T1000 (cell line): Measurements from ENCODE around the gene WWP2.

Experiments
- DNase-seq: peaks from one replicate; lab custom pipeline; 2025; ENCODE audit warnings: mixed read lengths; lab: John Stamatoyannopoulos, UW

WWP2 gene

DNA sequence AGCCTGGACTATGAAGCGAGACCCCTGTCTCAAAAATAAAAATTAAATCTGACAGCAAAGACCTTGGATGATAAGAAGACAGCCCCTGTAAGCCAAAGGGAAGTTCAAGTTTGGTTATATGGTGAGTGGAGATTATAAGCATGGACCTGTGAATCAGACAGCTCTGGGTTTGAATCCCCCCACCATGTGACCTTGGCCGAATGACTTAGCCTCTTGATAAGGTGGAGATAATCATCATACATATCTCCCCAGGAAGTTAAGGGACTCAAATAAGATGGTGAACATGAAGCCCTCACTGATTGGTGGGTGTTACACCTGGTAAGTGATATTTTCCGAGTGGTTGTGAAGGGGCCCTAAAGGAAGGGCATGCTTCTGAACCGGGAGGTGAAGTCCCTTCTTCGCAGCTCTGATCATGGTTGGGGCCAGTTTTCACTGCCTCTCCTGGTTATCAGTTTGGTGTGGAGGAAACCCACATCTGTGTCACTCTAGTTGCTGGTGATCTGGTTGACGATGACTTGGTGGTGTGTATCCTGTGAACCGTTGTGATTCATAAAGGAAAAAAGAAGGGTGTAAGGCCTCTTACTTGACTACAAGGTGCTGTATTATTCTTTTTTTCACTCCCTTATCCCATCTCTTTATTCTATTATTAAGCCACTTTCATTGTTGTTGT is 127.3 kb downstream of the WWP2 start:
- DNase-seq = no peak

DNA sequence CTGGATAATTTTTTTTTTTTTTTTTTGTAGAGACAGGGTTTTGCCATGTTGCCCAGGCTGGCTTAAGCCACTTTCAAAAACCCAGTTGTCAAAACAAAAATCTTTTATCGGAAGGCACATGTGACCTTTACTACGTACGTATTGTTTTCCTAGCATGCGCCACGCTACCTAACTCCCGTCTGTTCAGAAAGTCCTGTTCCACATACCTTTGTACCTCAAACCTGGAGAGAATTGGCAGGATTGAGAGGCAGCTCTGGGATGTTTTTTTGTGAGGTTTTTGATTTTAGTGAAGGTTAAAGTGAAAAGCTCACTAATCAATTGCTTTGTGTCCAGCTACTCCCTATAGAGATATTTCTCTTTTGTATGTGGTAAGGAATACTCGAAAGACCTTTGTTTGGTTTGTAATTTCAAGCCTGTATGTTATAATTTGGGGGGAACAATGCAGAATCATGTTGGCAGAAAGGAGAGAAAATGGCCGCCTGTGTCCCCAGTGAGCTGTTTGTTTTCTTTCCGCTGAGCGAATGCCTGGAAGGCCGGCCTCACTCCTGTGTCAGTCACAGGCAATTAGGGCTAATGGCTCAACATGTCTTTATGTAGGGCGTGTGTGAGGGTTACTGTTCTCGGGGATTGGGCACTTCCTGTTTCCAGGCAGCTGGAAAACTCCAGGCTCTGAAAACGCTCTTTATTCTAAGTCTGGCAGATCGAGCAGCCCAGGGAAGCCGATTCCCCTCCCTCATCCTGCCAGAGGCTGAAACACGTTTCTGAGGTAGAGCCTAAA is 128.2 kb downstream of the WWP2 start:
- DNase-seq = no peak

DNA sequence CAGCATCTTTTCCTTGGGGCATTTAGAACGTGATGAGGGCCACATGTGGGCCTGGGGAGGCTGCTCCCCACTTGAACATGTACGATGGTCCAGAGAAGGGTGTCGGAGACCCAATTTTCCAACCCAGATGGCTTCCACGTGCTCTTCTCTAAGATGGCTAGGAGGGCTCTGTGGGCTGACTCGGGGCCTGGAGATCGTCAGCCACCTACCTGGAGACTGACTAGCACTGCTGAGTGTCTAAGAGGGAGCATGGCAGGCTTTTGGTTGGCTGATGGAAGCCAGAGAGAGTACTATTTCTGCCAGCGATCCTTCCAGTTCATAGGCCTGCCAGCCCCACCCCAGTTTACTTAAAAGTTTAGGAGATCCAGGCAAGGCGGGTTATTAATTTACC is 128.8 kb downstream of the WWP2 start:
- no peak for DNase-seq

DNA sequence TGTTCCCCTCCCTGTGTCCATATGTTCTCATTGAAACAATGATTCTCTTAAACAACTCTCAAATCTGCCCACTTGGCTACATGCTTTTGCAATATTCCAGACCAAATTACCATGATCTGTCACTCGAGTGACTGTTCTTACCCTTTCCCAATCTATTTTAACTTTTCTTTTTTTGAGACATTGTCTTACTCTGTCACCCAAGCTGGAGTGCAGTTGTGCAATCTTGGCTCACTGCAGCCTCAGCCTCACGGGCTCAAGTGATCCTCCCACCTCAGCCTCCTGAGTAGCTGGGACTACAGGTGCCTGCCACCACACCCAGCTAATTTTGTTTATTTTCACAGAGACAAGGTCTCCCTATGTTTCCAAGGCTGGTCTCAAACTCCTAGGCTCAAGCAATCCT is 130.2 kb downstream of the WWP2 start:
- no peak for DNase-seq

DNA sequence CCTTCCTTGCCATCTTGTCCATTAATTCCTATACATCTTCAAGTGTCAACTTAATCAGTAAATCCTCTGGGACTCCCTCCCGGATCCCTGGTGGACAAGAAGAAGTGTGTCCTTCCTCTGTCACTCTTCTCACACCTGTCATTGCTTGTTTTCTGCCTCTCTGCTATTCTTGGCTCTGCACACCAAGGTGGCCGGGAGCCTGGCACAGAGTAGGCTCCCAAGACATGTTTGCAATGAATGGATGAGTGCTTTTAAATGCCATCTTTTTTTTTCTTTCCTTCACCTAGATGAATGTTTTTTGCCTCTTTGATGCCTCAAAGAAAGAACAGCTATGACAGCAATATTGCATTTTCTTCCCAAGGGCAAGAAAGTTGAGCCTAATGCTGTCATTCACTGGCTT is 131.0 kb downstream of the WWP2 start:
- no peak for DNase-seq

DNA sequence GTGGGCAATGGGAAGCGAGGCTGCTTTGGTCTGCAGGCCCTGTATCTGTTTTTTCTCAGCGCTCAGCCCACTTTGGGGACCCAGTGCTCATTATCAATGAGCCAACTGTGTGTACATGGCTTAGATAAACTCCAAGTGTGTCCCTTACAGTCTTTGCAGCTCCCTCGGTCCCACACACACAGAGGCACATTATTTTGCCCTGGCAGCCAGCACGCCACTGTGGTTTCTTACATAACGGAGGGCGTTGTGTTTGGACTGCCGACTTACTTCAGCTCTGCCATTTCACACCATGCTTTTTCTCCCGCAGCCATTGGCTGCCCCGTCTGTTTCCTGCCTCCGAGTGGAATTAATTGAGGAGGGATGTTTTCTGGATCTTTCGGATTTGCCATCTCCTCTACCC is 132.5 kb downstream of the WWP2 start:
- no peak for DNase-seq

DNA sequence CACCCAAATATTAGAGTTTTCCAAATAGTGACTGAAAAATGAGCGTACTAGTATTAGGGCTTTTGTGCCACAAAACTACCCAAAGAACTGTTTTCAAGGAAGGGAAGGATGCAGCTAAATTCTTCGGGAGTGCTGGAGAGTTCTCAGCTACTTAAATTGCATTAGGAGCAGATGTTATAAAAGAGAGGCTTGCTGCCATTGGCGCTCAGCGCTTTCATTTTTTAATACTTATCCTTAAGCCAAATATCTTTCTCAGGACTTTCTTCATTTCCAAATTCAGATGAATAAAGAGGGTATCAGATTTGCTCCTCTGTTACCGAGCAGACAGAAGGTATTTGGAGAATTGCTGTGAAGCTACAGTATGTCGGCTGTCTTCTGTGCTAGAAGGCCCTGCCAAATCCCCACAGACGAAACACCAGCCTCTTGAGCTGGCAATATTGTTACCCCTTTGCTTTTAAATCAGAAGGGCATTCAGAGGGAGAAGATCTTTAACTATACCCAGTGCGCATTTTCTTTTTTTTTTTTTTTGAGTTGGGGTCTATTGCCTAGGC is 141.8 kb downstream of the WWP2 start:
- no peak for DNase-seq

DNA sequence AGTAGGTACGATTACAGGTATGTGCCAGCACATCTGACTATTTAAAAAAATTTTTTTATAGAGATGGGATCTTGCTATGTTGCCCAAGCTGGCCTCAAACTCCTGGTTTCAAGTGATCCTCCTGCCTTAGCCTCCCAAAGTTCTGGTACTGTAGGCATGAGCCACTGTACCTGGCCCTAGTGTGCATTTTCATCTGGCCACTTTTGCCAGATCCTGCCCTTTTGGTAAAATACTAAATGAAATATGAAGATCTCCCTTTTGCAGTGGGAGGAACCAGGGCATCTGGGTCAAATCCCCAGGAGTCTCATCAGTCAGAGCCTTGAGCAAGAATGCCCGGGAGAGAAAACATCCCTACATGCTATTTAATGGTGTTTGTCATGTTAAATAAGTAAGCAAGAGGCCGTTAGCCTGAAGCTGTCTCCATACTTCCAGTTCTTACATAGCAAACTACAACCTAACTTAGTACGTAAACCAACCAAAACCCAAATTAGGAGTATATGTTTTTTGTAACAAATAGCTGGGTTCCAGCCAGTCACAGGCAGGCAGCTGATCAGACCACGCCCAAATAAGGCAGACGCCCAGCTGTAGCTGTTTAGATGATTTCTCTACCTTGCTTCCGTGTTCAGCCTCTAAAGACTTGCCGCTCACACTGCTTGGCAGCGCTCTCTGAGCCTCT is 142.5 kb downstream of the WWP2 start:
- no peak for DNase-seq

DNA sequence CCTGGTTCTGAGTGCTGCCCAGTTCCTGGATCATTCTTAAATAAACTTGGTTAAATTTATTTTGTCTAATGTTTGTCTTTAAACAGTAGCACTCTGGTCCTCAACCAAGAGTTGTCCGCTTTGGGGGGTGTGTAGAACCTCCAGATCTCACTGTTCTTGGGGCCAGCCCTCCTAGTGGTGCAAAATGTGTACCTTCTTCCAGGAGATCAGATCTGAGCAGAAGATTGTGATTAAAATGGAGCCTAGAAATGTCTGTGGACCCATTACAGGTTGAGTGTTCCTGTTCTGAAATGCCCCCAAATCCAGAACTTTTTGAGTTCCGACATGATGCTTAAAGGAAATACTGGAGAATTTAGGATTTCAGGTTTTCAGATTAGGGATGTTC is 143.0 kb downstream of the WWP2 start:
- DNase-seq = no peak

DNA sequence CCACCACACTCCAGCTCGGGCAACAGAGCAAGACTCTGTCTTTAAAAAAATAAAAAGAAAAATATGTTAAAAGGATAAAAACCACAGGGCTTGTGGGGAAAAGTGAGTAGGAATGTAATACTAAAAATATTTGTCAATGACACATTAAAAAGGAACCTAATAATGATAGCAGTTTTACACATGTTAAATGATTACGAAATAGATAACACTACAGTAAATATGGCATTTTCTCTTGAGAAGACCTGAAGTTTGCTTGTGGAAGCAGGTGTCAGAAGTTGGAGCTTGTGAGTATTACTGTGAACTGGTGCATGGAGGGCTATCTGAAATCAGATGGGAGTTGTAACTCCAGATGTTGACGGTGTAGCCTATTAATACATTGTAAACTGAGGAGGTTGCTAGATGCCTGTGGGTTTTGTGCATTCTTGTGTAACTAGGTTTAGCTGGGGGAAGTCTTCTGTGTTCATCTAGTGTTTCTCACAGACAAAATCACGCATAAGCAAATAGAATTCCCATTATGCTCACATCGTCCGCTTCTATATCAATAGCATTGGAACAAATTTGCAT is 144.8 kb downstream of the WWP2 start:
- no peak for DNase-seq

DNA sequence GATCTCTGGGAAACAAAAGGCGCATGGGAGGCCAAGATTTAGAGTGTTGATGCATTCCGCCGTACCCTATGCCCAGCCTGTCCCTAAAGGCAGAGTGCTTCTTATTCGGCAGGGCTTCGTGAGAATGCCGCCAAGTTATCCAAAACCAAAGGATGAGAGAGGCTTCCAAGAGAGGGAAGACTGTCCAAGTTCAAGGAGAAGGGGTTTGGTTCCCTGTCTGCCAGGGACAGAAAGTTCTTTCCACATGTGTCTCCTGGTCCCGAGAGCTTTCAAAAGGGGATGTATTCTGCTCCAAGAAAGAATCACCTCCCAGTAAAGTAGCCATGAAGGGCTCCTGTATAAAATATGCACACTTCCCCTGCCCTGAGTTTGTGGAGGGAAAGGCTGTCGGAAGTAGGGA is 146.9 kb downstream of the WWP2 start:
- no peak for DNase-seq

DNA sequence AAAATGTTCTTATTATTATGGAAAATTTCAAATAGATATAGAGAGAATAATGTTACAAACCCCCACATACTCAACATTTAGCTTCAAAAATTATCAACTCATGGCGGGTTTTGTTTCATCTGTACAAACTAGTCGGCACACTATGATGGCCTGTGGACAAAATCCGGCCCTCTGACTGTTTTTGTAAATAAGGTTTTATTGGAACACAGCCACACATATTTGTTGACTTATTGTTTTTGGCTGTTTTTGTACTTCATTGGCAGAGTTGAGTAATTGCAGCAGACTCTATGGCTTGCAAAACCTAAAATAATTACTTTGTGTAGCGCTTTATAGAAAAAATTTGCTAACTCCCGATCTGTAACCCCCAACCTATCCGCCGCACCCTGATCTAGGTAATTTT is 147.6 kb downstream of the WWP2 start:
- DNase-seq = no peak

DNA sequence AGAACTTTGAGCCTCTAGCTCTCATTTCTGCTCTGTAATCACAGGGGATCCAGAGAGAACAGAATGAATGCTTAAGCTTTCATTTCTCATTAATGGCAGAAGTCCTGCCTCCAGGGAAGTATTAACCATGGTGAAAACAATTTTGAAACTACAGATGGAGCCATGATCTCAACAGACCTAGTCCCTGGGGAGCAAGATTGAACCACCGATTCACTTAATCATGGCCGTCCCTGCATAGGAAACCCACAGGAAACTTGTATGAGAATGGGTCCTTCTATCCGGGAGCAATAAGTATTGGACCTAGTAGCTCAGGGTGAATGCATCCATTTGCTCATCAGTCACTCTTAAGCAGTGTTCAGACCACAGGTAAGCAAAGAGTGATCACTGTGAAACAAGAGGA is 148.8 kb downstream of the WWP2 start:
- DNase-seq = no peak

DNA sequence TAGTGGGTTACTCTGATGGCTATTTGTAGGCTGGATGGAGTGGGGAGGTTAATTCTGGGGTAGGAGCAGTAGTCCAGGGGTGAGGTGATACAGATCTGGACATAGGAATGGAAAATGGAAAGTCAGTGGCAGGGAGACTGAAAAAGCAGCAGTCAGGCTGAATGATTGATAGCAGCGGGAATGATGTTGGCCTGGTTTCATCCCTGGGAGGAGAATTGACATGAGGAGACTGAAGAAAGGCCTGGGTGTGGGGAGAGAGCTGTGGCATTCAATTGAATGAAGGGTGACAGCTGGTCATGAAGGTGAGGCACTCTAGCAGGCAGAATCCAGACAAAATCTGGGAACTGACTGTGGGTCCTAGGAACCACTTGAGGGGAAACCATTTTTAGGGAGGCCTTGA is 154.3 kb downstream of the WWP2 start:
- no peak for DNase-seq

DNA sequence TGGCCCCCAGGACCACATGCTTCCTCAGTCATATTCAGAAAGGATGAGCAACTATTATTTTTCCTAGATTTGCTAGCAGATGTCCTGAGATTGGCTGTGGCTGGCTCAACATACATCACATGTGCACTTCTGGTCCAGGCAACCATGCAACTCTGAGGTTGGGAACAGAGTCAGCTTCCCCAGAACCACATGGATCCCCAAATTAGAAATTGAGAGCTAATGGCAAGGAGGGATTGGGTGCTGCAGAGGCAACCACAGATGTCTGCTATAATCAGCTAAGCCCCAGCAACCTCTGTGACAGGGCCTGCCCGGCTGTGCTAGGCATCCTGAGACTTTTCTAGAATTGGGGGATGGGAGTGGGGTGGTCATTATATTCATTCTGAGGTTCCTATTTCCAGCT is 155.2 kb downstream of the WWP2 start:
- DNase-seq = no peak

DNA sequence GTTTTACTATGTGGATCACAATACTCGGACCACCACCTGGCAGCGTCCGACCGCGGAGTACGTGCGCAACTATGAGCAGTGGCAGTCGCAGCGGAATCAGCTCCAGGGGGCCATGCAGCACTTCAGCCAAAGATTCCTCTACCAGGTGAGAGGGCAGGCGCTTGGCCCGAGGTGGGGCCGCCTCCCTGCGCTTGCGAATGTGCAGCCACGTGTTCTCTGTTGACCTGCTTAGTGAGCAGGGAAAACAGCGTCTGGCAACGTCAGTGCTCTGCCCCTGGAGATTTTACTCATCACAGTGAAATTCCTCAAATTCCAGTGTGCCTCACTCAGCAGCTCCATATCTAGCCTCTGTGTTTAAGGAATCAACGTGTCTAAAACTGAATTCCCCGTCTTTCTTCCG is 155.6 kb downstream of the WWP2 start:
- peak; percentile 64 for DNase-seq

DNA sequence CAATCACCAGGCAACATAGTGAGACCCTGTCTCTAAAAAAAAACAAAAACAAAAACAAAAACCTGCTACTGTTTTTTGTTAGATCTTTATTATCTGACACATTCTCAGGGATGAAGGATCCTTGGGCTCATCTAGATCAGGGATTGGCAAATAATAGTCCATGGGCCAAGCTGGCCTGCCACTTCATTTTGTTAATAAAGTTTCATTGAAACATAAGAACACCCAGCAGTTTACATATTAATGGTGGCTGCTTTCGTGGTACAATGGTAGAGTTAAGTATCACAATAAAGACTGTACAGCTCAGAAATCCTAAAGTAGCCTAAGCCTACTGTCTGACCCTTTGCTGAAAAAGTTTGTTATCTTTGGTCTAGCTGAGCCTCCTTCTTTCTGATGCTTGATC is 156.1 kb downstream of the WWP2 start:
- no peak for DNase-seq

DNA sequence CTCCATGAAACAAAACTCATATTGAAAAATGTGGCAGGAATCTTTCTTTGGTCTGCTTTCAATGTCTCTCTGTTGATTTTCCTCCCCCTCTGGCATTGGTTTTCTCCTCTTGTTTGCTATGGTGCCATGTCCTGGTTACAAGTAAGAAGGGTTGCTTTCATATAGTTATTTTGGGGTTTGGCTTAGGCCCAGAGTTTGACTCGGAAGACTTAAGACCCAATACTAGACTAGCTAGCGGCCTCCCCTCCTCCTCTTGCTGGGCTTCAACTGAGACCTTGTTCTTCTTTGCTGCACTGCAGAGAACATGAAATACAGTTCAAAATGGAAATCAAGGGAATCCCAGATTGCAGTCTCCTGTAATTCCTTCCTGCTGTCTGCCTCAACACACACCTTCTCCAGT is 159.0 kb downstream of the WWP2 start:
- no peak for DNase-seq

DNA sequence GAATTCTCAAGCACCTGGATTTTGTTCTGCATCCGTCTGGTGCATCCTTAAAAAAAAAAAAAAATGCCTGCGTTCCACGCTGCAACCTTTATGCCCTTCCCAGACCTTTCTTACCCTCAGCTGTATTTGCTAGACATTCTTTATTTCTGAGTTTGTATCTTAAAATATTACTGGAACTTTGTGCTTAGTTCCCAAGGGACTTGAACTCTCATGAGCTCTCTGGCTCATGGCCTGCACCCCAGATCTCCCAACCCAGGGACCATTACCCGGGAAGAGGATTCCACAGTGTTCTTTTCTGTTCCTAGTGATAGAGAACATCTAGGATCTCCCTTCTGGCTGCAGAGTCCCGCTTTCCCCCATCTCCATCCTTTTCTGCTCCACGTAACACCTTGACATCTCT is 160.1 kb downstream of the WWP2 start:
- DNase-seq = no peak

DNA sequence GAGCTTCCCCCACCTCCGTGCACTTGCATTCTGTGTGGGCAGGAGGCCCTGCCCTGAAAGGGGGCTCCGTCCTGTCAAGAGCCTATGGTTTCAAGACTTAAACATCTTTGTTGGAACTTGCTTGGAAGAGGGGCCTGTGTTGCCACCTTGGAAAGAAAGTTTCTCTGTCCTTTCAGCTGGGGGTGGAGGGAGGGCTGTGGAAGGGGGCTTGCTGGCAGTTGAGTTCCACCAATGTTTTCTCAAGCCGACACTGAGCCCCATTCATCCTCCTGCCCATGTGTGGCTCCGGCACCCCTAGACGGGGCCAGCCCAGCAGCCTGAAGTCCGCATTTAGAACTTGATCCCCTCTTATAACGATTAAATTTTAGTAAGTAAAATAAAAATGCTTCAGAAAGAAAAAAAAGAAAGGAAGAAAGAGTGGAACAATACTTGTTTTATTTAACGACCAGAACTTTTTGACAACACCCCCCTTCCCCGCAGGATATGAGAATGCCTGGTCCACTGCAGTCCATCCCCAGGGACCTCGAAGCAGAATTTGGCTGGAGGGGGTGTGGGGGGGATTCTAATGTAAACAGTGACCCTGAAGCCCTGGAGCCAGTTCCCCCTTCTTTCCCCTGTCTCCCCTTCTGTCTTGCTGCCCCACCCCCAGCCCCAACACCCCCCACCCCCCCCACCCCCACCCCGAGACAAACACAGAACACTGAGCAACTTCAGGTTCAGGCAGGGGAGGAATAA is 162.1 kb downstream of the WWP2 start:
- DNase-seq = no peak

DNA sequence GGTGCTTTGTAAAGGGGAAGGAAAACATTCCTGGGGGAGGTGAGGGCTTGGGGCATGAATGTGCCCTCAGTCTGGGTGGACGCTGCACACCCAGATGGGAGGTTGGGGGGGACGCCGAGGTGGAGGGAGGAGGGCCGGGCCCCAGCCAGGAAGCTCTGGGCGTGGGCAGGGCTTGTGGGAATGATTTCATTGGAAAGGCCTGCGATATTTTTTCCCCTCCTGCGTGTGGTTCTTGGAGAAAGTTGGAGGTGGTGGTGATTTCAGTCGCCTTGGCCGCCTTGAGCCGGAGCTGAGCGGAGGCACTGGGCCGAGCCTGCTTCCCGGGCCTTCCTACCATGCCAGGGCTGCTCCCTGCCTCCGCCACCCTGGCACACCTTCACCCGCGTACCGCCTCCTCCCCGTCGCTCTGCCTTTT is 162.7 kb downstream of the WWP2 start:
- DNase-seq = peak; percentile 38

DNA sequence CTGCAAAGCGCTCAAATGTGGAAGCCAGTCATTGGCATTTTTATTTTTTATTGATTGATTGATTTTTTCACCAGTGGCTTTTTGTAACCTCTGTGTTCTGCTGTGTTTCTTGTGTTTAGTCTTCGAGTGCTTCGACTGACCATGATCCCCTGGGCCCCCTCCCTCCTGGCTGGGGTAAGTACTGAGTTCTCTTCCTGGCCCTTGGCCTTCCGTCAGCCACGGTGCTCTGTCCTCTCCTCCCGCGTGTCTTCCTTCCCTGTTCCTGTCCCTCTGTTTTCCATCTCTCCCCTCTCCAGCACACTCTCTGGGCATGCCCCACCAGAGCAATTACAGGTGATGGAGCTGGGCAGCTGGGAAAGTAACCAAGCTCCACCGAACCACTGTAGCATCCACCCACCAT is 163.2 kb downstream of the WWP2 start:
- DNase-seq = no peak
